AG10803 (cell line): ENCODE results near the gene SLC43A2.
A peak's percentile ranks its signal among the peaks of the same experiment; 100 is the strongest.

ENCODE experiments used
- DNase-seq: peaks from one replicate; pipeline ENCODE4 v3.0.0; 2010; ENCODE audit warnings: low read depth
- H3K4me3 ChIP-seq: 2 replicates; pipeline ENCODE4 v1.5.1; 2011; ENCODE audit warnings: mild to moderate bottlenecking, low read length, control low read depth
- CTCF ChIP-seq: conservative IDR thresholded peaks from 2 replicates; pipeline ENCODE4 v1.5.1; 2011; ENCODE audit warnings: mild to moderate bottlenecking, low read length, control low read depth, inconsistent platforms

SLC43A2 gene

GRCh38 chr17:1651559-1651844 lies 22.9 kb upstream of the SLC43A2 start:
- no peak overlapping the region for H3K4me3 ChIP-seq
- TF ChIP-seq CTCF, result no peak
- no peak for DNase-seq

GRCh38 chr17:1650731-1651558 lies 22.3 kb upstream of the SLC43A2 start:
- TF ChIP-seq CTCF, result no peak
- H3K4me3 ChIP-seq, result no peak overlapping the region
- no peak for DNase-seq

GRCh38 chr17:1649844-1650501 lies 21.3 kb upstream of the SLC43A2 start, which contains the start of gene RILP:
TSS of gene RILP (minus strand) at chr17:1649866. CDS start at chr17:1649804, 62 bp downstream.
- DNase-seq, result peak; percentile 25
- TF ChIP-seq CTCF, result no peak
- peak within 1 kb of the TSS; percentile 64 for H3K4me3 ChIP-seq

GRCh38 chr17:1648963-1649843 lies 20.6 kb upstream of the SLC43A2 start:
- peak; percentile 94 for DNase-seq
- TF ChIP-seq CTCF, result peak; percentile 68
- peak overlapping the region; percentile 64 for H3K4me3 ChIP-seq

- peak; percentile 38 for TF ChIP-seq CTCF
- peak overlapping the region; percentile 63 for H3K4me3 ChIP-seq
- peak; percentile 26 for DNase-seq
Observed at GRCh38 chr17:1648173-1648962, 19.7 kb upstream of the SLC43A2 start.

- no peak for TF ChIP-seq CTCF
- DNase-seq, result no peak
- H3K4me3 ChIP-seq, result peak overlapping the region; percentile 9; the same call in 1 of the 2 replicates
Observed at GRCh38 chr17:1647802-1648171, 19.2 kb upstream of the SLC43A2 start.
